Measurements from ENCODE around the gene SCRN3.
"Not testable (repeated sequence)": the region's sequence is repeated elsewhere in the genome, so short reads cannot be mapped to it uniquely, and the experiment has no call there.

Gene SCRN3, protein sequence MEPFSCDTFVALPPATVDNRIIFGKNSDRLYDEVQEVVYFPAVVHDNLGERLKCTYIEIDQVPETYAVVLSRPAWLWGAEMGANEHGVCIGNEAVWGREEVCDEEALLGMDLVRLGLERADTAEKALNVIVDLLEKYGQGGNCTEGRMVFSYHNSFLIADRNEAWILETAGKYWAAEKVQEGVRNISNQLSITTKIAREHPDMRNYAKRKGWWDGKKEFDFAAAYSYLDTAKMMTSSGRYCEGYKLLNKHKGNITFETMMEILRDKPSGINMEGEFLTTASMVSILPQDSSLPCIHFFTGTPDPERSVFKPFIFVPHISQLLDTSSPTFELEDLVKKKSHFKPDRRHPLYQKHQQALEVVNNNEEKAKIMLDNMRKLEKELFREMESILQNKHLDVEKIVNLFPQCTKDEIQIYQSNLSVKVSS

GRCh38 chr2:174395284-174395968, at the start of gene SCRN3:
TSS of gene SCRN3 (plus strand) at chr2:174395730. CDS start at chr2:174398284, 2,554 bp downstream.
- DNase-seq, result peak; percentile 37 to 56 (median 50)

- no peak for DNase-seq
These were observed 45.5 kb upstream of the SCRN3 start for GRCh38 chr2:174350018-174350417.

GRCh38 chr2:174350593-174351181, 44.8 kb upstream of the SCRN3 start:
- no peak for DNase-seq

- DNase-seq, result no peak
These were observed 42.5 kb upstream of the SCRN3 start for GRCh38 chr2:174353004-174353403.

DNA sequence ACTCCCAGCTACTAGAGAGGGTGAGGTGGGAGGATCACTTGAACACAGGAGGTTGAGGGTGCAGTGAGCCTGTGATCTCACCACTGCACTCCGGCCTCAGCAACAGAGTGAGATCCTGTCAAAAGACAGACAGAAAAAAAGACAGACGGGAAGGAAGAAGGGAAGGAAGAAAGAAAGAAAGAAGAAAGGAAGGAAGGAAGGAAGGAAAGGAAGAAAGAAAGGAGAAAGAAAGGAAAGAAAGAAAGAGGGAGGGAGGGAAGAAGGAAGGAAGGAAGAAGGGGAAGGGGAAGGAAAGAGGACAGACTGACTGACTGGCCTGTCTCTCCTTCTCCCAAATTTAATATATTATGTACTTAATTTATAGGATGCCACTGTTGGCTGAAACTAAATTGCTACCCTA, 39.2 kb upstream of the SCRN3 start:
- no peak for DNase-seq

DNA sequence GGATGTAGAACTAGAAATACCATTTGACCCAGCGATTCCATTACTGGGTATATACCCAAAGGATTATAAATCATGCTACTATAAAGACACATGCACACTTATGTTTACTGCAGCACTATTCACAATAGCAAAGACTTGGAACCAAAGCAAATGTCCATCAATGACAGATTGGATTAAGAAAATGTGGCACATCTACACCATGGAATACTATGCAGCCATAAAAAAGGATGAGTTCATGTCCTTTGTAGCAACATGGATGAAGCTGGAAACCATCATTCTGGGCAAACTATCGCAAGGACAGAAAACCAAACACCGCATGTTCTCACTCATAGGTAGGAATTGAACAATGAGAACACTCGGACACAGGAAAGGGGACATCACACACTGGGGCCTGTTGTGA, 35.9 kb upstream of the SCRN3 start:
- not testable (repeated sequence) for DNase-seq

DNA sequence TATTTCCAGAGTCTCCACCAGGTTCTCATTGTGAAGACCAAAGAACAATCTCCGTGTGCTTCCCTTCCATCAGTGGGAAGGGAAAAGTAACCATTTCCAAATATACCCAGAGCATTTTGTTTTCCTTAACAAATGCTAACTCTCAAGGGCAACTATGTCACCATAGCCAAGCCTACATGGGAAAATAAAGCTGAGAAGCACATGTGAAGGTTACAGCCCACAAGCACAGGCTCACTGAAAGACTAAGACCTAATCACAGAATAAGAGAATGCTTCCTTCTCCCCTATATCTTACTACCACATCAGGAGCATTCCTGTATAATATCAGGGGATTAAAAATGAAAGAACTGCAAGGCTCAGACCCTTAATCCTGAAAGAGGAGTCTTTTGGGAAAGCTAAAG, 32.6 kb upstream of the SCRN3 start:
- no peak for DNase-seq

DNA sequence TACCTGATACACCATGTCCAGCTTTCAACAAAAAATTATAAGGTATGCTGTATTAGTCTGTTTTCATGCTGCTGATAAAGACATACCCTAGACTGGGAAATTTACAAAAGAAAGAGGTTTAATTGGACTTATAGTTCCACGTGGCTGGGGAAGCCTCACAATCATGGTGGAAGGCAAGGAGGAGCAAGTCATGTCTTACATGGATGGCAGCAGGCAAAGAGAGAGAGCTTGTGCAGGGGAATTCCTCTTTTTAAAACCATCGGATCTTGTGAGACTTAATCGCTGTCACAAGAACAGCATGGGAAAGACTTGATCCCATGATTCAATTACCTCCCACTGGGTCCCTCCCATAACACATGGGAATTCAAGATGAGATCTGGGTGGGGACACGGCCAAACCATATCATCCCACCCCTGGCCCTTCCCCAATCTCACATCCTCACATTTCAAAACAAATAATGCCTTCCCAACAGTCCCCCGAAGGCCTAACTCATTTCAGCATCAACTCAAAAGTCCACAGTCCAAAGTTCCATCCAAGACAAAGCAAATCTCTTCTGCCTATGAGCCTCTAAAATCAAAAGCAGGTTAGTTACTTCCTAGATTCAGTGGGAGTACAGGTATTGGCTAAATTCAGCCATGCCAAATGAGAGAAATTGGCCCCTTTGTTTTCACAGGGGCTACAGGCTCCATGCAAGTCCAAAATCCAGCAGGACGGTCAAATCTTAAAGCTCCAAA, 31.9 kb upstream of the SCRN3 start:
- DNase-seq, result not testable (repeated sequence)

DNA sequence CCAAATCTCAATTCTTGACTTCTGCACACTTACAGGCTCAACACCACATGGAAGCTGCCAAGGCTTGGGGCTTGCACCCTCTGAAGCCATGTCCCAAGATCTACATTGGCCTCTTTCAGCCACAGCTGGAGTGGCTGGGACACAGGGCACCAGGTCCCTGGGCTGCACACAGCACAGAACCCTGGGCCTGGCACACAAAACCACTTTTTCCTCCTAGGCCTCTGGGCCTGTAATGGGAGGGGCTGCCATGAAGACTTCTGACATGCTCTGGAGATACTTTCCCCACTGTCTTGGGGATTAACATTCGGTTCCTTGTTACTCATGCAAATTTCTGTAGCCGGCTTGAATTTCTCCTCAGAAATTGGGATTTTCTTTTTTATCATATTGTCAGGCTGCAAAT, 30.9 kb upstream of the SCRN3 start:
- no peak for DNase-seq

DNA sequence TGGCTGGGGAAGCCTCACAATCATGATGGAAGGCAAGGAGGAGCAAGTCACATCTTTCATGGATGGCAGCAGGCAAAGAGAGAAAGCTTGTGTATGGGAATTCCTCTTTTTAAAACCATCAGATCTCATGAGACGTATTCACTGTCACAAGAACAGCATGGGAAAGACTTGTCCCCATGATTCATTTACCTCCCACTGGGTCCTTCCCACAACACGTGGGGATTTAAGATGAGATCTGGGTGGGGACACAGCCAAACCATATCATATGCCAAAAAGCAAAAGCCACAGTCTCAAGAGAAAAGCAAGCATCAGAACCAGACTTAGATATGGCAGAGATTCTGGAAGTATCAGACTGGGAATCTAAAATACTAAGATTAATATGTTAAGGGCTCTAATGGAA, 30.0 kb upstream of the SCRN3 start:
- no peak for DNase-seq

DNA sequence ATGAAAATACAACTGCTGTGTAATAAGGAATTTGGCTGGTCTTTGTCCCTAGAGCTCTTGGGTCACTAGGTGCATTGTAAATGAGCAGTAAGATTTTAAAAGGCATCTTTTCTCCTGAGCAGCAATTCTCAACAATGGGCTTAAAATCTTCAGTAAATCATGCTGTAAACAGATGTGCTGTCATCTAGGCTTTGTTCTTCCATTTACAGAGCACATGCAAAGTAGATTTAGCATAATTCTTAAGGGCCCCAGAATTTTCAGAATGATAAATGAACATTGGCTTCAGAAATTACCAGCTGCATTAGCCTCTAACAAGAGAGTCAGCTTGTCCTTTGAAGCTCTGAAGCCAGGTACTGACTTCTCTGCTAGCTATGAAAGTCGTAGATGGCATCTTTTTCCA, 26.8 kb upstream of the SCRN3 start:
- DNase-seq, result no peak

- no peak for DNase-seq
These were observed 18.6 kb upstream of the SCRN3 start for GRCh38 chr2:174376967-174377366.

GRCh38 chr2:174383796-174384195, 11.7 kb upstream of the SCRN3 start:
- no peak for DNase-seq

GRCh38 chr2:174385201-174385600, 10.3 kb upstream of the SCRN3 start:
- no peak for DNase-seq

DNA sequence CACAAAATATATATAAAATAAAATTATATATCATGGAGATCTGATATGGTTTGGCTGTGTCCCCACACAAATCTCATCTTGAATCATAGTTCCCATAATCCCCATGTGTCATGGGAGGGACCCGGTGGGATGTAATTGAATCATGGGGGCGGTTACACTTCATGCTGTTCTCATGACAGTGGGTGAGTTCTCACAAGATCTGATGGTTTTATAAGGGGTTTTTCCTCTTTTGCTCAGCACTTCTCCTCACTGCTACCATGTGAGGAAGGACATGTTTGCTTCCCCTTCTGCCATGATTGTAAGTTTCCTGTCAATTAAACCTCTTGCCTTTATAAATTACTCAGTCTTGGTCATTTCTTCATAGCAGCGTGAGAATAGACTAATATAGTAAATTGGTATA, 6.8 kb upstream of the SCRN3 start:
- DNase-seq, result not testable (repeated sequence)

- DNase-seq, result no peak
These were observed 6.0 kb upstream of the SCRN3 start for GRCh38 chr2:174389542-174389941.

- DNase-seq, result not testable (repeated sequence)
These were observed 5.2 kb upstream of the SCRN3 start for GRCh38 chr2:174390303-174390702.

- DNase-seq, result no peak
These were observed 2.8 kb upstream of the SCRN3 start for GRCh38 chr2:174392706-174393105.

GRCh38 chr2:174395969-174396630, 570 bp downstream of the SCRN3 start:
- DNase-seq, result no peak

DNA sequence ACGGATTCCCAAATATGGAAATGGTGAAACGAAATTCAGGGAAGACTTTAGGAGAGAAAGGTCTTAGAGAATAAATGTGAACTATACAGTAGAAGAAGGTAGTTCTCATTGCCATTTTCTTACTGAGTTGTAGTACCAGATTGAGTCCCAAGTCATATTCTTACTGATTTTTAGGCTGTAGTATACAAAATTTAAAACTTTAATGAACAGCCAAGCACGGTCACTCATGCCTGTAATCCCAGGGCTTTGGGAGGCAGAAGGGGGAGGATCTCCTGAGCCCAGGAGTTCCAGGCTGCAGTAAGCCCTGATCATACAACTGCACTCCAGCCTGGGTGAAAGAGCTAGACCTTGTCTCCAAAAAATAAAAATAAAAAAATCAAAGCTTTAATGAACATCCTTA, 2.2 kb downstream of the SCRN3 start:
- DNase-seq, result no peak

DNA sequence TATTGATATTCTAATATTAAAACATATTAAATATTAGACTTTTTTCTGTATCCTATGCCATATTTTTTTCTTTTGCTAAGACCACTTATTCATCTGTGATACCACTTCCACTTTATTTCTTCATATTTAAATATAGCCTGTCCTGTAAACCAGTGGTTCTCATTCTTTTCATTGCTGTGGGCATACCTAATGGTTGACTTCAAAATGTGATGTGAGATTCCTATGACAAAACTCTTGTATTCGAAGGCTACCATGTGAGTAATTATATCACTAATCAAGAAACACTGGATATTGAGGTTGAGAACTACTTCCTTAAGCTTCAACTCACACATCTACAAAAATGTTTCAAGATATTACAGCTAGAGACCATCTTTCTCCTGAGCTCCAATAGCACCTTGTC, 3.6 kb downstream of the SCRN3 start:
- no peak for DNase-seq

DNA sequence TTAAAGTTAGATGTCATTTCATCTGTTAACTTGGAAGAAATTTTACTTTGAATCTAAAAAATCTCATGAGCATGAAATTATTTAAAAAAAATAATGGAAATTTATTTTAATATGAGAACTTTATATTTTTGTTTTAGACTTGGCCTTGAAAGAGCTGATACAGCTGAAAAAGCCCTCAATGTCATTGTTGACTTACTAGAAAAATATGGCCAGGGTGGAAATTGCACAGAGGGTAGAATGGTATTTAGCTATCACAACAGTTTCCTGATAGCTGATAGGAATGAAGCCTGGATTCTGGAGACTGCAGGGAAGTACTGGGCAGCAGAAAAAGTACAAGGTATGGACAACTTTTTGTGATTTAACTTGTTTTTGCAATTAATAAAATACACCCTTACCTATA, 5.3 kb downstream of the SCRN3 start:
- DNase-seq, result no peak

DNA sequence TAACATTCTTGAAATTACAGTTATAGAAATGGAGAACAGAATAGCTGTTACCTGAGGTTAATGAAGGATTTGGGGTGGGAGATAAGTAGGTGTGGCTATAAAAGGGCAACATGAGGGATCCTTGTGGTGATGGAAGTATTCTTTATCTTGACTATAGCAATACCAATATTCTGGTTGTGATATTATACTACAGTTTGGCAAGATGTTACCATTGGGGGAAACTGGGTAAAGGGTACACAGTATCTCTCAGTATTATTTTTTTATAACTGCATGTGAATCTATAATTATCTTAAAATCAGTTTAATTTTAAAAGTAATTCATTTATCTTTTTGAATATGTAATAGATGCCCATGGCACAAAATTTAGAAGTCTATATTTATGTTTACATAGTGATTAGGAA, 8.1 kb downstream of the SCRN3 start:
- DNase-seq, result no peak
